Erythroblast (primary cell): ENCODE data around the gene FABP1.

ENCODE experiments used
- GATA1 ChIP-seq: IDR thresholded peaks from 2 replicates; pipeline ENCODE4 v1.6.1; 2011; ENCODE audit warnings: low read depth, mild to moderate bottlenecking, control low read depth, low read length, moderate library complexity
- POLR2A ChIP-seq: IDR thresholded peaks from 2 replicates; pipeline ENCODE4 v1.6.1; 2011; ENCODE audit warnings: mild to moderate bottlenecking, low read length

DNA sequence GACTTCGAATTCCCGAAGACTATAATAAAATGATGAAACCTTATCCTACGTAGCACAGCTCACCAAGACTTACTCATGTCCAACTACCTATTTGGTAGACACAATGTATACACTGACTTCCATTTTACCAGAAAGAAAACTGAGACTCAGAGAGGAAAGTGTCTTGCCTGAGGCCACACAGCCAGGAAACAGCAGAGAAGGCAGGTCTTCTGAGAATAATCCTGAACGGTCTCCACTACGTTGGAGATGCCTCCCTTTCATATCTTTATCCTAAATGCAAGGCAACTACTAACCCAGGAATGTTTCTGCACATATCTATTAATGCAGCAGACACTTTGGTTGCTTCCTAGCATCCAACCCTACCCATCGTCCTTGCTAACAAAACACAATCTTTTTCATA lies 11.9 kb upstream of the FABP1 start:
- TF ChIP-seq POLR2A (no peak), GATA1 (no peak)
